Keratinocyte (primary cell): Measurements from ENCODE around the gene FBXO31. TPM values are rescaled to one million over a fixed set of nuclear protein-coding genes. Genes with fewer than 3 reads are reported as not detected.

Source experiments
- DNase-seq: peaks from one replicate; pipeline ENCODE4 v3.0.0-alpha.2; 2011; ENCODE audit warnings: low read depth, missing footprints, low spot score
- FAIRE-seq: peaks from 2 replicates; lab custom pipeline; 2011; peaks lifted over from hg19 to GRCh38; lab: Jason Lieb, UNC
- H2AFZ ChIP-seq: 2 replicates; pipeline ENCODE4 v1.6.0; 2012; ENCODE audit warnings: low read length, control low read depth, inconsistent platforms; ENCODE audit not compliant: control insufficient read depth
- H3K27ac ChIP-seq: 2 replicates; pipeline ENCODE4 v1.5.1; 2011; ENCODE audit warnings: low read length; ENCODE audit not compliant: control insufficient read depth, insufficient read depth
- H3K27me3 ChIP-seq: 3 replicates; pipeline ENCODE4 v1.6.0; 2011; ENCODE audit warnings: low read length; ENCODE audit not compliant: control insufficient read depth, insufficient read depth; ENCODE audit errors: extremely low read depth
- H3K36me3 ChIP-seq, 2 experiments: 2 replicates in 1 of 2; 3 replicates in 1 of 2; pipeline ENCODE4 v1.5.1; 2011; ENCODE audit warnings: low read length in 2 of 2, mild to moderate bottlenecking in 1 of 2; ENCODE audit not compliant: control insufficient read depth in 2 of 2, insufficient read depth in 2 of 2; ENCODE audit errors: extremely low read depth in 1 of 2
- H3K4me1 ChIP-seq: 3 replicates; pipeline ENCODE4 v1.5.1; 2011; ENCODE audit warnings: low read length; ENCODE audit not compliant: control insufficient read depth, insufficient read depth; ENCODE audit errors: extremely low read depth
- H3K4me2 ChIP-seq: 3 replicates; pipeline ENCODE4 v1.6.0; 2011; ENCODE audit warnings: low read depth, low read length; ENCODE audit not compliant: control insufficient read depth, insufficient read depth; ENCODE audit errors: extremely low read depth
- H3K4me3 ChIP-seq, 3 experiments: fragments of 200-600 bp in 1 of 3; sonication (generic) in 1 of 3; 2 replicates in 2 of 3; 3 replicates in 1 of 3; pipeline ENCODE4 v1.5.1; 2011 to 2016; ENCODE audit warnings: low read length in 3 of 3, mild to moderate bottlenecking in 3 of 3, control low read depth in 2 of 3, inconsistent platforms in 1 of 3, low read depth in 1 of 3, mixed read lengths in 1 of 3, mixed run types in 1 of 3, moderate library complexity in 1 of 3; ENCODE audit not compliant: control insufficient read depth in 2 of 3, insufficient read depth in 2 of 3; ENCODE audit errors: extremely low read depth in 1 of 3
- H3K79me2 ChIP-seq: 2 replicates; pipeline ENCODE4 v1.6.0; 2012; ENCODE audit warnings: low read length; ENCODE audit not compliant: control insufficient read depth, insufficient read depth
- H3K9ac ChIP-seq: 3 replicates; pipeline ENCODE4 v1.6.0; 2011; ENCODE audit warnings: low read length; ENCODE audit not compliant: control insufficient read depth, insufficient read depth; ENCODE audit errors: extremely low read depth
- H3K9me1 ChIP-seq: 3 replicates; pipeline ENCODE4 v1.6.0; 2011; ENCODE audit warnings: low read length; ENCODE audit not compliant: control insufficient read depth, insufficient read depth; ENCODE audit errors: extremely low read depth
- H3K9me3 ChIP-seq: 2 replicates; pipeline ENCODE4 v1.5.1; 2012; ENCODE audit warnings: low read depth, low read length; ENCODE audit not compliant: control insufficient read depth
- H4K20me1 ChIP-seq: 3 replicates; pipeline ENCODE4 v1.6.0; 2011; ENCODE audit warnings: low read length; ENCODE audit not compliant: control insufficient read depth, insufficient read depth; ENCODE audit errors: extremely low read depth
- CTCF ChIP-seq, 3 experiments: IDR thresholded peaks in 1 of 3; conservative IDR thresholded peaks in 1 of 3; optimal IDR thresholded peaks in 1 of 3; 2 replicates in 2 of 3; 3 replicates in 1 of 3; pipeline versions ENCODE3 to v1.5.1; 2011; ENCODE audit warnings: low read length in 3 of 3, mild to moderate bottlenecking in 3 of 3, moderate library complexity in 2 of 3, control low read depth in 1 of 3, inconsistent platforms in 1 of 3; ENCODE audit not compliant: insufficient read depth in 2 of 3; ENCODE audit errors: extremely low read depth in 1 of 3
- EZH2 ChIP-seq: IDR thresholded peaks from one replicate; pipeline ENCODE4 v1.6.1; 2012; ENCODE audit warnings: inconsistent platforms, mild to moderate bottlenecking, low read length, moderate library complexity
- dilution Hi-C: fragments of 300-500 bp; cut with MboI; formaldehyde crosslinking; loops from one replicate; pipeline ENCODE4 v1.7.0; 2020; ENCODE audit warnings: low sequenced_read_pairs; ENCODE audit not compliant: extremely low pct_ligation_motif_present
- polyA plus RNA-seq, 5 experiments: library from polyadenylated mRNA; depleted of rRNA in 3 of 5; stranded (reverse) in 3 of 5; stranded (forward) in 1 of 5; unstranded in 1 of 5; fragments of >200 nt; gene quantifications; 1 replicate in 1 of 5; 2 replicates in 3 of 5; 3 replicates in 1 of 5; pipeline versions ENCODE4 v1.2.1 to v1.2.3, GENCODE V29; 2011 to 2012; ENCODE audit warnings: missing spikeins in 2 of 5, low read depth in 1 of 5, low replicate concordance in 1 of 5

FBXO31 gene
- polyA plus RNA-seq, 1 donor (not counting 4 experiments of a cell fraction or from before 2014, with no cell fraction given), result 17.0 TPM

GRCh38 chr16:87334651-87335624, 48.6 kb downstream of the FBXO31 start:
- FAIRE-seq, result no peak
- H3K27me3 ChIP-seq, result no peaks in the 10 kb centered on the region
- no peak for DNase-seq
- peaks cover 27 to 35% of the 10 kb centered on the region in 2 experiments for H3K36me3 ChIP-seq
- H2AFZ ChIP-seq, result no peak overlapping the region
- H4K20me1 ChIP-seq, result no peaks in the 10 kb centered on the region
- no peaks in the 10 kb centered on the region for H3K79me2 ChIP-seq
- no peaks in the 10 kb centered on the region for H3K9me1 ChIP-seq
- no peak overlapping the region for H3K4me2 ChIP-seq
- H3K27ac ChIP-seq, result no peak overlapping the region
- H3K4me3 ChIP-seq, result no peak overlapping the region
- dilution Hi-C loops, result no loop called here
- no peaks in the 10 kb centered on the region for H3K9me3 ChIP-seq
- no peaks in the 10 kb centered on the region for H3K4me1 ChIP-seq
- H3K9ac ChIP-seq, result no peak overlapping the region
- TF ChIP-seq CTCF (optimal IDR thresholded peaks at IDR 0.05 in 1 of 3, IDR thresholded peaks at IDR 0.05 in 1 of 3, conservative IDR thresholded peaks at IDR 0.05 in 1 of 3; ENCODE audit: extremely low read depth in 1 of 3, insufficient read depth in 2 of 3, low read length in 3 of 3) (no peak), EZH2 (no peak)

DNA sequence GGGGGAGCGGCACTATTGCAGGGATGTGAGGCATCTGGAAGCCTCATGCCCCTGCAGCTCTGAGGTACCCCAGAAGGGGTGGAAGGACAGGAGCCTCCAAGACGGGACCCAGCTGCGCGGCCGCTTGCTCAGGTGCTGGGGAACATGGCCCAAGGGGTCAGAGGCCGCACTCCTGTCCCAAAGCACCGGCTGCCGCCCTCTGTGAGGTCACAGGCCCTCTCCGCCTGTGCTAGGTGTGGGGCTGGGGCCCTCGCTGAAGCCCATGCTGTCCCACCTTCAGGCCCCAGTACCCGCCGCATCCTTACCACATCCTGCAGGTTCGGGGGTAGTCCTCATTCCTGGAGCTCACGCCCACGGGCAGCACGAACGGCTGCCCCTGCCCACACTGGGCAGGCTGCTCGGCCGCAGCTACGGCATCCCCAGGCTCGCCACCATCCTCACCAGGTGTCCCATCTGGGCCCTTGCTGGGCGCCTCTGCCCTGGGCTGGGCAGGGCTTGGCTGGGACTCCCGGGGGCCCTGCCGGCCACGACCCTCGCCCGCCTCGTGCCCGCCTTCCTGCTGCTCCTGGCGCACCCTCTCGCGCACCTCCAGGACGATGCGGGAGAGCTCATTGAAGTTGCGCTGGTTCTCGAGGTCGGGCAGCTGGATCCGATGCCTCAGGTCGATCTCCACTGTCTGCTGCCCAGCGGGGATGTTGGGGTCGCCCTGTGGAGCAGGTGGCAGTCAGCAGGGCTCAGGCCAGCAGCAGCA, 49.8 kb downstream of the FBXO31 start:
- no peaks in the 10 kb centered on the region for H3K27me3 ChIP-seq
- no peak for FAIRE-seq
- H3K9me3 ChIP-seq, result no peaks in the 10 kb centered on the region
- TF ChIP-seq CTCF (optimal IDR thresholded peaks at IDR 0.05 in 1 of 3, IDR thresholded peaks at IDR 0.05 in 1 of 3, conservative IDR thresholded peaks at IDR 0.05 in 1 of 3; ENCODE audit: extremely low read depth in 1 of 3, insufficient read depth in 2 of 3, low read length in 3 of 3), result no peak
- TF ChIP-seq EZH2, result no peak
- no peak for DNase-seq
- no peaks in the 10 kb centered on the region for H4K20me1 ChIP-seq
- H3K9me1 ChIP-seq, result no peaks in the 10 kb centered on the region
- peaks cover 31 to 32% of the 10 kb centered on the region in 2 experiments for H3K36me3 ChIP-seq
- H3K79me2 ChIP-seq, result no peaks in the 10 kb centered on the region
- H3K4me3 ChIP-seq, result no peak overlapping the region
- no peak overlapping the region for H3K9ac ChIP-seq
- no peaks in the 10 kb centered on the region for H3K4me1 ChIP-seq
- no peak overlapping the region for H3K27ac ChIP-seq
- no peak overlapping the region for H2AFZ ChIP-seq
- H3K4me2 ChIP-seq, result no peak overlapping the region
- dilution Hi-C loops, result no loop called here
